ENCODE data around the gene KRT17.
"Not testable (repeated sequence)": the region's sequence is repeated elsewhere in the genome, so short reads cannot be mapped to it uniquely, and the experiment has no call there.

The KRT17 gene

GRCh38 chr17:41625602-41626001 is 1.2 kb upstream of the KRT17 start:
- TF ChIP-seq GATA1 (IDR thresholded peaks at IDR 0.05; ENCODE audit: low read depth, low read length), result no peak
- no peak for TF ChIP-seq POLR2A (IDR thresholded peaks at IDR 0.05; ENCODE audit: low read length)
- DNase-seq, result no peak

- not testable (repeated sequence) for DNase-seq
Observed at GRCh38 chr17:41623184-41623861, 1.1 kb downstream of the KRT17 start.

- DNase-seq, result not testable (repeated sequence)
Observed at GRCh38 chr17:41622340-41623183, 1.8 kb downstream of the KRT17 start.

- no peak for TF ChIP-seq POLR2A (IDR thresholded peaks at IDR 0.05; ENCODE audit: low read length)
- no peak for TF ChIP-seq GATA1 (IDR thresholded peaks at IDR 0.05; ENCODE audit: low read depth, low read length)
- DNase-seq, result no peak
Observed at GRCh38 chr17:41621916-41622315, 2.5 kb downstream of the KRT17 start.

- not testable (repeated sequence) for DNase-seq
Observed at GRCh38 chr17:41621435-41621817, 2.9 kb downstream of the KRT17 start.

- TF ChIP-seq POLR2A (IDR thresholded peaks at IDR 0.05; ENCODE audit: low read length) (no peak), GATA1 (IDR thresholded peaks at IDR 0.05; ENCODE audit: low read depth, low read length) (no peak)
- DNase-seq, result no peak
Observed at GRCh38 chr17:41620583-41621434, 3.6 kb downstream of the KRT17 start.

- DNase-seq, result not testable (repeated sequence)
Observed at GRCh38 chr17:41619927-41620582, 4.3 kb downstream of the KRT17 start.

GRCh38 chr17:41619036-41619926 is 5.1 kb downstream of the KRT17 start:
- DNase-seq, result no peak
- TF ChIP-seq GATA1 (IDR thresholded peaks at IDR 0.05; ENCODE audit: low read depth, low read length) (no peak), POLR2A (IDR thresholded peaks at IDR 0.05; ENCODE audit: low read length) (no peak)

GRCh38 chr17:41618341-41619035 is 5.9 kb downstream of the KRT17 start:
- no peak for DNase-seq
- TF ChIP-seq GATA1 (IDR thresholded peaks at IDR 0.05; ENCODE audit: low read depth, low read length) (no peak), POLR2A (IDR thresholded peaks at IDR 0.05; ENCODE audit: low read length) (no peak)

- no peak for DNase-seq
Observed at GRCh38 chr17:41617698-41618097, 6.7 kb downstream of the KRT17 start.

GRCh38 chr17:41617136-41617535 is 7.2 kb downstream of the KRT17 start:
- no peak for DNase-seq
- no peak for TF ChIP-seq POLR2A (IDR thresholded peaks at IDR 0.05; ENCODE audit: low read length)
- no peak for TF ChIP-seq GATA1 (IDR thresholded peaks at IDR 0.05; ENCODE audit: low read depth, low read length)

More at GRCh38 chr17:41617698-41618097, 6.7 kb downstream of the KRT17 start:
- TF ChIP-seq GATA1 (IDR thresholded peaks at IDR 0.05; ENCODE audit: low read depth, low read length) (no peak), POLR2A (IDR thresholded peaks at IDR 0.05; ENCODE audit: low read length) (no peak)

- not testable (repeated sequence) for DNase-seq
Observed at GRCh38 chr17:41616486-41616885, 7.9 kb downstream of the KRT17 start.

GRCh38 chr17:41615454-41615853 is 8.9 kb downstream of the KRT17 start:
- TF ChIP-seq GATA1 (IDR thresholded peaks at IDR 0.05; ENCODE audit: low read depth, low read length) (no peak), POLR2A (IDR thresholded peaks at IDR 0.05; ENCODE audit: low read length) (no peak)
- no peak for DNase-seq

- DNase-seq, result not testable (repeated sequence)
Observed at GRCh38 chr17:41614767-41615166, 9.6 kb downstream of the KRT17 start.

All from erythroblast (primary cell).